ENCODE data around the gene HDAC4.

The HDAC4 gene

GRCh38 chr2:239351687-239352086 lies 49.1 kb downstream of the HDAC4 start:
- Histone ChIP-seq H3K4me3 (ENCODE audit: low read depth, low read length, poor library complexity, severe bottlenecking) (no peak overlapping the region), H3F3A (ENCODE audit: insufficient read depth, low read length) (no peaks in the 10 kb centered on the region), H2AFZ (ENCODE audit: low read length) (no peak overlapping the region), H3K79me2 (ENCODE audit: insufficient read depth, low read length) (no peaks in the 10 kb centered on the region), H3K9ac (ENCODE audit: low read length) (no peak overlapping the region), H3K36me3 (ENCODE audit: insufficient read depth, low read length) (no peaks in the 10 kb centered on the region), H3K4me2 (ENCODE audit: low read length) (no peak overlapping the region), H3K4me1 (ENCODE audit: insufficient read depth, low read length, severe bottlenecking) (no peaks in the 10 kb centered on the region), H4K20me1 (ENCODE audit: insufficient read depth, low read length) (no peaks in the 10 kb centered on the region), H3K27me3 (ENCODE audit: insufficient read depth, low read length) (no peaks in the 10 kb centered on the region), H3K27ac (ENCODE audit: low read depth, low read length, poor library complexity, severe bottlenecking) (no peak overlapping the region), H3K9me3 (ENCODE audit: low read length) (peaks cover 12% of the 10 kb centered on the region; the same call in 1 of the 2 replicates), H3K9me2 (ENCODE audit: low read depth, low read length) (no peaks in the 10 kb centered on the region)
- TF ChIP-seq CTCF (IDR thresholded peaks at IDR 0.05; ENCODE audit: low read length) (no peak), EZH2 (IDR thresholded peaks at IDR 0.05; ENCODE audit: borderline replicate concordance, low read length) (no peak)

GRCh38 chr2:239349453-239350135 lies 51.2 kb downstream of the HDAC4 start:
- no peaks in the 10 kb centered on the region for H3K27me3 ChIP-seq (ENCODE audit: insufficient read depth, low read length)
- H3K9me3 ChIP-seq (ENCODE audit: low read length): peaks cover 4% of the 10 kb centered on the region; the same call in 1 of the 2 replicates
- no peak overlapping the region for H3K4me3 ChIP-seq (ENCODE audit: low read depth, low read length, poor library complexity, severe bottlenecking)
- no peak for TF ChIP-seq CTCF (IDR thresholded peaks at IDR 0.05; ENCODE audit: low read length)
- TF ChIP-seq EZH2 (IDR thresholded peaks at IDR 0.05; ENCODE audit: borderline replicate concordance, low read length): no peak
- H3K9ac ChIP-seq (ENCODE audit: low read length): no peak overlapping the region
- H2AFZ ChIP-seq (ENCODE audit: low read length): no peak overlapping the region
- H3F3A ChIP-seq (ENCODE audit: insufficient read depth, low read length): no peaks in the 10 kb centered on the region
- no peaks in the 10 kb centered on the region for H3K9me2 ChIP-seq (ENCODE audit: low read depth, low read length)
- no peak overlapping the region for H3K4me2 ChIP-seq (ENCODE audit: low read length)
- no peak overlapping the region for H3K27ac ChIP-seq (ENCODE audit: low read depth, low read length, poor library complexity, severe bottlenecking)
- H4K20me1 ChIP-seq (ENCODE audit: insufficient read depth, low read length): no peaks in the 10 kb centered on the region
- H3K4me1 ChIP-seq (ENCODE audit: insufficient read depth, low read length, severe bottlenecking): no peaks in the 10 kb centered on the region
- H3K36me3 ChIP-seq (ENCODE audit: insufficient read depth, low read length): no peaks in the 10 kb centered on the region
- H3K79me2 ChIP-seq (ENCODE audit: insufficient read depth, low read length): no peaks in the 10 kb centered on the region

- Histone ChIP-seq H3K9me2 (ENCODE audit: low read depth, low read length) (no peaks in the 10 kb centered on the region), H3K9ac (ENCODE audit: low read length) (no peak overlapping the region), H3K27me3 (ENCODE audit: insufficient read depth, low read length) (0 out of 2 replicates have a peak, but pooled peaks cover under 1% of the 10 kb centered on the region), H3K4me3 (ENCODE audit: low read depth, low read length, poor library complexity, severe bottlenecking) (no peak overlapping the region), H3K27ac (ENCODE audit: low read depth, low read length, poor library complexity, severe bottlenecking) (no peak overlapping the region), H2AFZ (ENCODE audit: low read length) (no peak overlapping the region), H3F3A (ENCODE audit: insufficient read depth, low read length) (no peaks in the 10 kb centered on the region), H3K79me2 (ENCODE audit: insufficient read depth, low read length) (no peaks in the 10 kb centered on the region), H3K9me3 (ENCODE audit: low read length) (0 out of 2 replicates have a peak, but pooled peaks cover 3% of the 10 kb centered on the region), H3K4me2 (ENCODE audit: low read length) (no peak overlapping the region), H3K36me3 (ENCODE audit: insufficient read depth, low read length) (no peaks in the 10 kb centered on the region), H4K20me1 (ENCODE audit: insufficient read depth, low read length) (no peaks in the 10 kb centered on the region), H3K4me1 (ENCODE audit: insufficient read depth, low read length, severe bottlenecking) (no peaks in the 10 kb centered on the region)
- no peak for TF ChIP-seq EZH2 (IDR thresholded peaks at IDR 0.05; ENCODE audit: borderline replicate concordance, low read length)
- TF ChIP-seq CTCF (IDR thresholded peaks at IDR 0.05; ENCODE audit: low read length): no peak
Measured at GRCh38 chr2:239348563-239349452, 52.0 kb downstream of the HDAC4 start.
